GM12878 (cell line): ENCODE results near the gene CDR2.

Source experiments
- EP300 ChIP-seq, 2 experiments: fragments of 150-350 bp in 1 of 2; IDR thresholded peaks; 2 replicates each; pipeline ENCODE4 v1.6.1; 2011 to 2012; ENCODE audit warnings: low read depth in 2 of 2, low read length in 2 of 2, borderline replicate concordance in 1 of 2, improper control_type of control experiment in 1 of 2, inconsistent platforms in 1 of 2; ENCODE audit not compliant: control insufficient read depth in 1 of 2
- NBN ChIP-seq: fragments of 450-650 bp; IDR thresholded peaks from 2 replicates; pipeline ENCODE4 v1.6.1; 2016
- NFXL1 ChIP-seq: fragments of 450-650 bp; IDR thresholded peaks from 2 replicates; pipeline ENCODE4 v1.6.1; 2017; ENCODE audit warnings: antibody characterized with exemption, mild to moderate bottlenecking, borderline replicate concordance
- NFYB ChIP-seq: IDR thresholded peaks from 2 replicates; pipeline ENCODE4 v1.6.1; 2011; ENCODE audit warnings: low read depth, mild to moderate bottlenecking, low read length, improper control_type of control experiment, moderate library complexity; ENCODE audit not compliant: insufficient read depth
- POLR2A ChIP-seq: IDR thresholded peaks from 2 replicates; pipeline ENCODE4 v1.6.1; 2011; ENCODE audit warnings: low read depth, mild to moderate bottlenecking, low read length
- POLR2AphosphoS5 ChIP-seq: IDR thresholded peaks from 2 replicates; pipeline ENCODE4 v1.6.1; 2011; ENCODE audit warnings: mild to moderate bottlenecking, low read length, inconsistent platforms
- SMC3 ChIP-seq: IDR thresholded peaks from 2 replicates; pipeline ENCODE4 v1.6.1; 2011; ENCODE audit warnings: low read length, improper control_type of control experiment, borderline replicate concordance
- TCF7 ChIP-seq: IDR thresholded peaks from 2 replicates; pipeline ENCODE4 v1.6.1; 2014; ENCODE audit warnings: antibody characterized with exemption, borderline replicate concordance
- YY1 ChIP-seq: IDR thresholded peaks from 2 replicates; pipeline ENCODE4 v1.6.1; 2011; ENCODE audit warnings: low read depth, mild to moderate bottlenecking, low read length
- TF ChIP-seq, protein P1 (sequence below), 3 experiments: IDR thresholded peaks in 2 of 3; conservative IDR thresholded peaks in 1 of 3; 2 replicates each; pipeline ENCODE4 v1.5.1; 2011; ENCODE audit warnings: low read depth in 3 of 3, low read length in 3 of 3, mild to moderate bottlenecking in 3 of 3, control low read depth in 2 of 3, moderate library complexity in 2 of 3, inconsistent platforms in 1 of 3, mixed read lengths in 1 of 3; ENCODE audit not compliant: control insufficient read depth in 2 of 3, insufficient read depth in 1 of 3; ENCODE audit errors: extremely low read depth in 1 of 3
- TF ChIP-seq, protein P2 (sequence below): fragments of 450-650 bp; formaldehyde crosslinking; IDR thresholded peaks from 2 replicates; pipeline ENCODE4 v1.4.0; 2020; ENCODE audit warnings: mild to moderate bottlenecking, moderate library complexity
- TF ChIP-seq, protein P3 (sequence below): fragments of 150-350 bp; IDR thresholded peaks from 2 replicates; pipeline ENCODE4 v1.6.1; 2014; ENCODE audit warnings: mild to moderate bottlenecking, low read depth, low read length
- TF ChIP-seq, protein P4 (sequence below): IDR thresholded peaks from 2 replicates; pipeline ENCODE4 v1.6.1; 2012; ENCODE audit warnings: low read depth, low read length, improper control_type of control experiment

DNA sequence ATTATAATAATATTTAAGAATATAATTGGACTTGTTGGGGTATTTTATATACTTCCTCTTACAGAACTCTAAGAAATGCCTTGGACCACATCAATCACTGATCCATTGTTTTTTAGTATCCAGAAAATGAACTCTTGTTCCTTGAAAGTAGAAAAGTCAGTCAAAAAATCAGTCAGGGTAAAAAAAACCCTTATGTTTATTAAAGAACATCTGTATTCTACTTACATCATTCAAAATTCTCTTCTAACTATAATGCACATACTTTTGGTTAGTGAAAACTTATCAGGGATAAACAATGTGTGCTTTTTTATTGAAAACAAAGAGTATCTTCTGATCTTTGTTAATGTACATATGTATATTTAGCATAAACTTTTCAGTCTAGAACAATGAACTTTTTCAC is 23.5 kb upstream of the CDR2 start:
- TF ChIP-seq, protein P1, sequence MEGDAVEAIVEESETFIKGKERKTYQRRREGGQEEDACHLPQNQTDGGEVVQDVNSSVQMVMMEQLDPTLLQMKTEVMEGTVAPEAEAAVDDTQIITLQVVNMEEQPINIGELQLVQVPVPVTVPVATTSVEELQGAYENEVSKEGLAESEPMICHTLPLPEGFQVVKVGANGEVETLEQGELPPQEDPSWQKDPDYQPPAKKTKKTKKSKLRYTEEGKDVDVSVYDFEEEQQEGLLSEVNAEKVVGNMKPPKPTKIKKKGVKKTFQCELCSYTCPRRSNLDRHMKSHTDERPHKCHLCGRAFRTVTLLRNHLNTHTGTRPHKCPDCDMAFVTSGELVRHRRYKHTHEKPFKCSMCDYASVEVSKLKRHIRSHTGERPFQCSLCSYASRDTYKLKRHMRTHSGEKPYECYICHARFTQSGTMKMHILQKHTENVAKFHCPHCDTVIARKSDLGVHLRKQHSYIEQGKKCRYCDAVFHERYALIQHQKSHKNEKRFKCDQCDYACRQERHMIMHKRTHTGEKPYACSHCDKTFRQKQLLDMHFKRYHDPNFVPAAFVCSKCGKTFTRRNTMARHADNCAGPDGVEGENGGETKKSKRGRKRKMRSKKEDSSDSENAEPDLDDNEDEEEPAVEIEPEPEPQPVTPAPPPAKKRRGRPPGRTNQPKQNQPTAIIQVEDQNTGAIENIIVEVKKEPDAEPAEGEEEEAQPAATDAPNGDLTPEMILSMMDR (IDR thresholded peaks at IDR 0.05 in 2 of 3, conservative IDR thresholded peaks at IDR 0.05 in 1 of 3; ENCODE audit: control insufficient read depth in 2 of 3, extremely low read depth in 1 of 3, insufficient read depth in 1 of 3, low read depth in 3 of 3, low read length in 3 of 3), result no peak
- TF ChIP-seq, protein P2, sequence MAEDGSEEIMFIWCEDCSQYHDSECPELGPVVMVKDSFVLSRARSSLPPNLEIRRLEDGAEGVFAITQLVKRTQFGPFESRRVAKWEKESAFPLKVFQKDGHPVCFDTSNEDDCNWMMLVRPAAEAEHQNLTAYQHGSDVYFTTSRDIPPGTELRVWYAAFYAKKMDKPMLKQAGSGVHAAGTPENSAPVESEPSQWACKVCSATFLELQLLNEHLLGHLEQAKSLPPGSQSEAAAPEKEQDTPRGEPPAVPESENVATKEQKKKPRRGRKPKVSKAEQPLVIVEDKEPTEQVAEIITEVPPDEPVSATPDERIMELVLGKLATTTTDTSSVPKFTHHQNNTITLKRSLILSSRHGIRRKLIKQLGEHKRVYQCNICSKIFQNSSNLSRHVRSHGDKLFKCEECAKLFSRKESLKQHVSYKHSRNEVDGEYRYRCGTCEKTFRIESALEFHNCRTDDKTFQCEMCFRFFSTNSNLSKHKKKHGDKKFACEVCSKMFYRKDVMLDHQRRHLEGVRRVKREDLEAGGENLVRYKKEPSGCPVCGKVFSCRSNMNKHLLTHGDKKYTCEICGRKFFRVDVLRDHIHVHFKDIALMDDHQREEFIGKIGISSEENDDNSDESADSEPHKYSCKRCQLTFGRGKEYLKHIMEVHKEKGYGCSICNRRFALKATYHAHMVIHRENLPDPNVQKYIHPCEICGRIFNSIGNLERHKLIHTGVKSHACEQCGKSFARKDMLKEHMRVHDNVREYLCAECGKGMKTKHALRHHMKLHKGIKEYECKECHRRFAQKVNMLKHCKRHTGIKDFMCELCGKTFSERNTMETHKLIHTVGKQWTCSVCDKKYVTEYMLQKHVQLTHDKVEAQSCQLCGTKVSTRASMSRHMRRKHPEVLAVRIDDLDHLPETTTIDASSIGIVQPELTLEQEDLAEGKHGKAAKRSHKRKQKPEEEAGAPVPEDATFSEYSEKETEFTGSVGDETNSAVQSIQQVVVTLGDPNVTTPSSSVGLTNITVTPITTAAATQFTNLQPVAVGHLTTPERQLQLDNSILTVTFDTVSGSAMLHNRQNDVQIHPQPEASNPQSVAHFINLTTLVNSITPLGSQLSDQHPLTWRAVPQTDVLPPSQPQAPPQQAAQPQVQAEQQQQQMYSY, result no peak
- TF ChIP-seq EP300 (IDR thresholded peaks at IDR 0.05; ENCODE audit: borderline replicate concordance in 1 of 2, control insufficient read depth in 1 of 2, low read depth in 2 of 2, low read length in 2 of 2), result no peak
- no peak for TF ChIP-seq NFYB
- no peak for TF ChIP-seq TCF7
- TF ChIP-seq POLR2AphosphoS5, result no peak
- TF ChIP-seq, protein P3, sequence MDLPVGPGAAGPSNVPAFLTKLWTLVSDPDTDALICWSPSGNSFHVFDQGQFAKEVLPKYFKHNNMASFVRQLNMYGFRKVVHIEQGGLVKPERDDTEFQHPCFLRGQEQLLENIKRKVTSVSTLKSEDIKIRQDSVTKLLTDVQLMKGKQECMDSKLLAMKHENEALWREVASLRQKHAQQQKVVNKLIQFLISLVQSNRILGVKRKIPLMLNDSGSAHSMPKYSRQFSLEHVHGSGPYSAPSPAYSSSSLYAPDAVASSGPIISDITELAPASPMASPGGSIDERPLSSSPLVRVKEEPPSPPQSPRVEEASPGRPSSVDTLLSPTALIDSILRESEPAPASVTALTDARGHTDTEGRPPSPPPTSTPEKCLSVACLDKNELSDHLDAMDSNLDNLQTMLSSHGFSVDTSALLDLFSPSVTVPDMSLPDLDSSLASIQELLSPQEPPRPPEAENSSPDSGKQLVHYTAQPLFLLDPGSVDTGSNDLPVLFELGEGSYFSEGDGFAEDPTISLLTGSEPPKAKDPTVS, result no peak
- TF ChIP-seq NFXL1, result no peak
- TF ChIP-seq POLR2A, result no peak
- TF ChIP-seq, protein P4, sequence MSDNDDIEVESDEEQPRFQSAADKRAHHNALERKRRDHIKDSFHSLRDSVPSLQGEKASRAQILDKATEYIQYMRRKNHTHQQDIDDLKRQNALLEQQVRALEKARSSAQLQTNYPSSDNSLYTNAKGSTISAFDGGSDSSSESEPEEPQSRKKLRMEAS, result no peak
- no peak for TF ChIP-seq NBN
- TF ChIP-seq SMC3, result no peak
- no peak for TF ChIP-seq YY1
